PC-3 (cell line): Measurements from ENCODE around the gene HNRNPAB. TPM values are rescaled to one million over a fixed set of nuclear protein-coding genes. Genes with fewer than 3 reads are reported as not detected.

Experiments
- ATAC-seq: fragments of 200-7000 bp; cut with Tn5 transposase; 2 replicates; pipeline ENCODE4 v1.9.1; 2020; ENCODE audit warnings: mild to moderate bottlenecking, moderate library complexity
- BruUV-seq: library from RNA; stranded (reverse); fragments of 400-500 nt; replicated peaks from 2 replicates; lab custom pipeline; 2021; lab: Mats Ljungman, UMichigan
- CTCF ChIA-PET: fragments of 300-600 bp; sonication (Branson Sonifier 250); formaldehyde crosslinking; loops from one replicate; lab custom pipeline; 2022; ENCODE audit warnings: antibody characterized with exemption; lab: Charles Lee
- POLR2A ChIA-PET: fragments of 300-600 bp; sonication (Branson Sonifier 250); formaldehyde crosslinking; loops from one replicate; lab custom pipeline; 2022; ENCODE audit warnings: antibody characterized with exemption; ENCODE audit not compliant: unreplicated experiment; lab: Charles Lee
- DNase-seq: peaks from one replicate; pipeline ENCODE4 v3.0.0-alpha.2; 2015
- H2AFZ ChIP-seq: fragments of 300-600 bp; sonication (generic); 2 replicates; pipeline ENCODE4 v1.6.0; 2016; ENCODE audit warnings: antibody characterized with exemption, low read length
- H3F3A ChIP-seq: fragments of 300-600 bp; sonication (generic); one replicate; pipeline ENCODE4 v1.6.0; 2017; ENCODE audit warnings: antibody characterized with exemption, low read length, control low read depth, mild to moderate bottlenecking; ENCODE audit not compliant: unreplicated experiment
- H3K27ac ChIP-seq: fragments of 300-600 bp; sonication (generic); 2 replicates; pipeline ENCODE4 v1.5.1; 2016; ENCODE audit warnings: mild to moderate bottlenecking, low read length
- H3K27me3 ChIP-seq: fragments of 300-600 bp; sonication (generic); 2 replicates; pipeline ENCODE4 v1.6.1; 2016; ENCODE audit warnings: low read length, mixed read lengths
- H3K36me3 ChIP-seq: fragments of 300-600 bp; sonication (generic); 2 replicates; pipeline ENCODE4 v1.6.1; 2016; ENCODE audit warnings: low read depth, mixed run types, low read length, mixed read lengths
- H3K4me1 ChIP-seq: fragments of 300-600 bp; sonication (generic); 2 replicates; pipeline ENCODE4 v1.5.1; 2016; ENCODE audit warnings: low read length; ENCODE audit not compliant: insufficient read depth
- H3K4me2 ChIP-seq: fragments of 300-600 bp; sonication (generic); 2 replicates; pipeline ENCODE4 v1.6.0; 2016; ENCODE audit warnings: low read length
- H3K4me3 ChIP-seq: fragments of 300-600 bp; sonication (generic); 2 replicates; pipeline ENCODE4 v1.5.1; 2016; ENCODE audit warnings: mild to moderate bottlenecking, low read length, mixed read lengths
- H3K79me2 ChIP-seq: fragments of 300-600 bp; sonication (generic); 2 replicates; pipeline ENCODE4 v1.6.1; 2017; ENCODE audit warnings: low read length, mixed read lengths
- H3K9ac ChIP-seq: fragments of 300-600 bp; sonication (generic); 2 replicates; pipeline ENCODE4 v1.6.0; 2016; ENCODE audit warnings: mild to moderate bottlenecking, low read length
- H3K9me2 ChIP-seq: fragments of 300-600 bp; sonication (generic); replicated peaks from 2 replicates; pipeline ENCODE4 v1.6.1; 2016; ENCODE audit warnings: mixed run types, low read length, mixed read lengths
- H3K9me3 ChIP-seq: fragments of 300-600 bp; sonication (generic); 2 replicates; pipeline ENCODE4 v1.6.1; 2016; ENCODE audit warnings: low read length, mixed read lengths
- H4K20me1 ChIP-seq: fragments of 300-600 bp; sonication (generic); 2 replicates; pipeline ENCODE4 v1.6.1; 2016; ENCODE audit warnings: low read length, mixed read lengths
- CTCF ChIP-seq: fragments of 300-600 bp; sonication (generic); conservative IDR thresholded peaks from 2 replicates; pipeline ENCODE4 v1.5.1; 2017; ENCODE audit warnings: antibody characterized with exemption, low read depth, mild to moderate bottlenecking, low read length
- EZH2 ChIP-seq: fragments of 300-600 bp; sonication (generic); IDR thresholded peaks from one replicate; pipeline ENCODE4 v1.6.1; 2017; ENCODE audit warnings: antibody characterized with exemption, mild to moderate bottlenecking, low read length; ENCODE audit not compliant: unreplicated experiment
- EZH2phosphoT487 ChIP-seq: fragments of 300-600 bp; sonication (generic); IDR thresholded peaks from 2 replicates; pipeline ENCODE4 v1.6.1; 2018; ENCODE audit warnings: mild to moderate bottlenecking, antibody characterized with exemption, low read length, borderline replicate concordance
- intact Hi-C: fragments of 100-400 bp; cut with micrococcal nuclease; formaldehyde crosslinking; loops from 2 replicates; pipeline ENCODE4 v1.9.0; 2023
- total RNA-seq: library from RNA; depleted of rRNA; stranded (reverse); fragments of >200 nt; gene quantifications from 2 replicates; pipeline ENCODE4 v1.2.3, GENCODE V29; 2014

Gene HNRNPAB
- total RNA-seq, 1 experiment from 2014 or later: 231 TPM

GRCh38 chr5:178205749-178206047 lies 1.4 kb downstream of the HNRNPAB start:
- no peak for DNase-seq
- intact Hi-C loops: no loop called here
- Histone ChIP-seq H3K4me2 (peak overlapping the region; percentile 93), H3K4me1 (peaks cover 31% of the 10 kb centered on the region), H3K36me3 (peaks cover 54% of the 10 kb centered on the region), H3K27me3 (no peaks in the 10 kb centered on the region), H3K9me2 (no peaks in the 10 kb centered on the region), H3K79me2 (peaks cover 62% of the 10 kb centered on the region), H3K27ac (no peak overlapping the region), H4K20me1 (peaks cover 55% of the 10 kb centered on the region), H3K4me3 (peak overlapping the region; percentile 92), H3F3A (peaks cover 6% of the 10 kb centered on the region), H2AFZ (no peak overlapping the region), H3K9ac (peak overlapping the region; percentile 94), H3K9me3 (no peaks in the 10 kb centered on the region)
- no TSS peak for BruUV-seq
- CTCF ChIA-PET: interaction anchor here (0.6 kb wide), 1 partner anchor 130 kb away, joined by 4 read pairs; no protein-coding TSS in a partner anchor
- no peak for TF ChIP-seq EZH2
- TF ChIP-seq CTCF: no peak
- no peak for TF ChIP-seq EZH2phosphoT487
- no peak for ATAC-seq
- POLR2A ChIA-PET: no interaction called here

- H3K9me3 ChIP-seq: no peaks in the 10 kb centered on the region
- ATAC-seq (no peak), DNase-seq (no peak)
- CTCF ChIA-PET: no interaction called here
- peaks cover 62% of the 10 kb centered on the region for H4K20me1 ChIP-seq
- H3K4me3 ChIP-seq: peak overlapping the region; percentile 92
- H3K27ac ChIP-seq: no peak overlapping the region
- peak overlapping the region; percentile 94 for H3K9ac ChIP-seq
- no peaks in the 10 kb centered on the region for H3K9me2 ChIP-seq
- H3K4me2 ChIP-seq: peak overlapping the region; percentile 93
- peaks cover 61% of the 10 kb centered on the region for H3K36me3 ChIP-seq
- BruUV-seq: TSS peak; percentile 45
- peaks cover 30% of the 10 kb centered on the region for H3K4me1 ChIP-seq
- H3K27me3 ChIP-seq: no peaks in the 10 kb centered on the region
- POLR2A ChIA-PET: no interaction called here
- peaks cover 7% of the 10 kb centered on the region for H3F3A ChIP-seq
- no peak for TF ChIP-seq EZH2phosphoT487
- no peak for TF ChIP-seq CTCF
- TF ChIP-seq EZH2: no peak
- H3K79me2 ChIP-seq: peaks cover 62% of the 10 kb centered on the region
- H2AFZ ChIP-seq: no peak overlapping the region
- intact Hi-C loops: no loop called here
Observed at GRCh38 chr5:178206166-178207101, 2.1 kb downstream of the HNRNPAB start.
